GM18868 (cell line): ENCODE measurements around the gene SCGB1C1.
"Not testable (repeated sequence)": the region's sequence is repeated elsewhere in the genome, so short reads cannot be mapped to it uniquely, and the experiment has no call there.

Source experiments
- ATAC-seq: cut with Tn5 transposase; IDR thresholded peaks from one replicate; pipeline ENCODE4 v1.9.1; 2021; ENCODE audit warnings: mild to moderate bottlenecking, moderate library complexity; ENCODE audit not compliant: unreplicated experiment

SCGB1C1 gene

DNA sequence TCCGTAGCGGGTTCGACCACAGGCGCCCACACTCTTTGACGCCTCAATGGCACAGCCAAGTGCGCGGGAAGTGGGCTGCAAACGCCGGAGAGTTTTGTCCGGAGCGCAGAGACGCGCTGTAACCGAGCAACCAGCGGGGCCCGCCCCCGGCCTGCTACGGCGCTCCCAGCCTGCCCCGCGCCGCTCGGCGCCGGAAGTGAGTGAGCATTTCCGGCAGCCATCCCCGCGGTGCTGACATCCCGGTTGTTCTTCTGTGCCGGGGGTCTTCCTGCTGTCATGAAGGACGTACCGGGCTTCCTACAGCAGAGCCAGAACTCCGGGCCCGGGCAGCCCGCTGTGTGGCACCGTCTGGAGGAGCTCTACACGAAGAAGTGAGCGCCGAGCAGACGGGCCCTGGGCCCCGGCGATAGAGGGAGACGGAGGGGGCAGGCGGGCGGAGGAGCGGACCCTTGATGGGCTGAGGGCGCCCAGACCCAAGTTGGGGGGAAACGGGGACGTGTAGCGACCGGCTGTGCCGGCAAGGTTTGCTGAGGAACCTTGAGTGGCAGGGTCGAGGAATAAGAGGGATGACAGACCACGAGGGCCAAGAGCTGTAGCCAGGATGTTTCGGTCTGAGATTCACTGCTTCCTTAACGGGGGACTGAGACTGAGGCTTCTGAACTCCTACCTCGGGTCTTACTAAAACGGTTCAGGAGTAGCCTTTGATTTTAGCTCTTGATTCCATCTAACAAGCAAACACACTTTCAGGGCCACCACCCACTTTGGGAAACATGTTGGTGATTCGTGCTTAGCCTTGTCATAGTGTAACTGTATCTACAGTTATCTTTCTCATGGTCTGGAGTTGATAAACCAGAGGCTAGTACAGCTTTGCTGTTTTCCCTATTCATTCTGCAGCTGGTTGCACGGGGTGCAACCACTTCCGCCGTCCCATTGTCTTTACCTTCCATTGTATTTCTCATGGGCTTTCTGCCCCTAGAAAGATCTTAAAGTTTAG, 44.2 kb downstream of the SCGB1C1 start, which contains the start of gene PSMD13:
Gene PSMD13 (plus strand): TSS at position 203 of the 994 bp plus-strand sequence. CDS start 74 bp downstream, at position 277.
- ATAC-seq: peak; percentile 84

DNA sequence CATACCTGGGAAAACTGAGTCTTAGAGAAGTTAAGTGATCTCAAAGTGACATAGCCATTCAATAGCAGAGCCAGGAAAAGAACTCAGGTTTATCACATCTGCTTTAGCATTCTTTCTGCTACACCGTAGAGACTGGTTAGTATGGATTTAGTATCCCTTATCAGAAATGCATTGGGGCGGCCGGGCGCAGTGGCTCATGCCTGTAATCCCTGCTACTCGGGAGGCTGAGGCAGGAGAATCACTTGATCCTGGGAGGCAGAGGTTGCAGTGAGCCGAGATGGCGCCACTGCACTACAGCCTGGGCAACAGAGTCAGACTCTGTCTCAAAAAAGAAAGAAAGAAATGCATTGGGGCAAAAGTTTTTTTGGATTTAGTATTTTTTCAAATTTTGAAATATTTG, 45.5 kb downstream of the SCGB1C1 start:
- ATAC-seq: not testable (repeated sequence)

DNA sequence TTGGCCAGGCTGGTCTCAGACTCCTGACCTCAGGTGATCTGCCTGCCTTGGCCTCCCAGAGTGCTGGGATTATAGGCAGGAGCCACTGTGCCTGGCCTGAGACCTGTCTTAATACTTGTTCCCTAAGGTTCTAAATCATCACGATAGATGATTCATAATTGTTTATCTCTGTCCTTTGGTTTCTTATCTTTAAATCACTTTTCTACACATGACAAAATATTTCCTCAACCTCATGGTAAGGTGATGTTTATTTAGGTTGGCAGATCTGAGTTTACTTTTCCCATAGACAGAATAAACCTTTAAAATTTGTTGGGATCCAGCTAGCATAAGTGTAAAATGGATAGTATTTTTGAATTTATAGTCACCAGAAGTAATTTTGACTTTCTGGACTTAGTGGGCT, 47.4 kb downstream of the SCGB1C1 start:
- no peak for ATAC-seq

DNA sequence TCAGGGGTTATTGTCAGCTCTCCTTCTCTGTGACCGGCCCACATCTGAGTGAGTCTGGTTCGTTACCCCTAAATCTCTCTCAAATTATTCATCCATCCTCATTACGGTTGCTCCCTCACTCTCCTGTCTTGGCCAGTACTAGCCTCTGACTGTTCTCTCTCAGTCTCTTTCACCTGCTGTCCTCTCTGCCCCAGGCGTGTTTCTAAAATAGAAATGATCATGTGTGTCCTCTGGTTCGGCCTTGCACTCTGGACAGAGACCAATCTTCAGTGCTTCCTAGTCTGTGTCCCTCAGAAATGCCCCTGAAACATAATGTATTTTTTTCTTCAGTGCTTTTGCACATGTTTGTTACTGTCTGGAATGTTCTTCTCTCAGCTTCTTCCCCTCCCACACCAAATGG, 48.8 kb downstream of the SCGB1C1 start:
- ATAC-seq: no peak
